Thyroid gland (tissue), 4 donors: Measurements from ENCODE around the gene CYP2W1.

Experiments used
- POLR2A ChIP-seq, 2 donors: fragments of 450-650 bp; IDR thresholded peaks; one replicate each; pipeline ENCODE4 v1.6.1; 2017; ENCODE audit warnings: antibody characterized with exemption in 2 of 2, mild to moderate bottlenecking in 2 of 2, moderate library complexity in 1 of 2
- TF ChIP-seq, protein P1 (sequence below), 6 experiments: fragments of 200-600 bp in 3 of 6; fragments of 450-650 bp in 3 of 6; sonication (generic) in 3 of 6; IDR thresholded peaks; one replicate each; pipeline ENCODE4 v1.5.1; 2016 to 2019; ENCODE audit warnings: antibody characterized with exemption in 6 of 6, mild to moderate bottlenecking in 2 of 6, inconsistent platforms in 1 of 6, moderate library complexity in 1 of 6

DNA sequence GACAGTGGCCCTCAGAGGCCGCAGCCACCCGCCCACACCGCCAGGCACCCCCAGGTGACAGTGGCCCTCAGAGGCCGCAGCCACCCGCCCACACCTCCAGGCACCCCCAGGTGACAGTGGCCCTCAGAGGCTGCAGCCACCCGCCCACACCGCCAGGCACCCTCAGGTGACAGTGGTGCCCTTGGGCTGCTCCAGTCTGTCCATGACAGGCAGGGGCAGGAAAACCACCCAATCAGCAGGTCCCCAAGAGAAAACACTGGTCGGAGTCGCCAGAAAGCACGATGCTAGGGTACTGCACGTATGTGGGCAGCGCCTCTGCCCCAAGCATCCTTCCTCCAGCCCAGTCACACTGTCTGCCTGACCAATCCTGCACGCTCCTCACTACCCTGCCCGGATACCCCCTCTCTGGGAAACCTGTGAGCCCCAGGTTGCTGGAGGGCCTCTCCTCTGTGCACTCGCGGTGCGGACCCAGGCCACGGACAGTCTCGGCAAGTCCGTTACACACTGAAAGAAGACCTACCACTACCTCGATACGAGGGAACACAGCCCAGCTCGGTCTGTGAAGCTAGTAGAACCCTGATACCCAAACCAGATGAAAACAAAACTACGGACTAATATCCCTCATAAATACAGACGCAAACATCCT is 49.7 kb downstream of the CYP2W1 start:
- no peak for TF ChIP-seq POLR2A (IDR thresholded peaks at IDR 0.05)
- TF ChIP-seq, protein P1, sequence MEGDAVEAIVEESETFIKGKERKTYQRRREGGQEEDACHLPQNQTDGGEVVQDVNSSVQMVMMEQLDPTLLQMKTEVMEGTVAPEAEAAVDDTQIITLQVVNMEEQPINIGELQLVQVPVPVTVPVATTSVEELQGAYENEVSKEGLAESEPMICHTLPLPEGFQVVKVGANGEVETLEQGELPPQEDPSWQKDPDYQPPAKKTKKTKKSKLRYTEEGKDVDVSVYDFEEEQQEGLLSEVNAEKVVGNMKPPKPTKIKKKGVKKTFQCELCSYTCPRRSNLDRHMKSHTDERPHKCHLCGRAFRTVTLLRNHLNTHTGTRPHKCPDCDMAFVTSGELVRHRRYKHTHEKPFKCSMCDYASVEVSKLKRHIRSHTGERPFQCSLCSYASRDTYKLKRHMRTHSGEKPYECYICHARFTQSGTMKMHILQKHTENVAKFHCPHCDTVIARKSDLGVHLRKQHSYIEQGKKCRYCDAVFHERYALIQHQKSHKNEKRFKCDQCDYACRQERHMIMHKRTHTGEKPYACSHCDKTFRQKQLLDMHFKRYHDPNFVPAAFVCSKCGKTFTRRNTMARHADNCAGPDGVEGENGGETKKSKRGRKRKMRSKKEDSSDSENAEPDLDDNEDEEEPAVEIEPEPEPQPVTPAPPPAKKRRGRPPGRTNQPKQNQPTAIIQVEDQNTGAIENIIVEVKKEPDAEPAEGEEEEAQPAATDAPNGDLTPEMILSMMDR (IDR thresholded peaks at IDR 0.05), result no peak
